ENCODE data around the gene CGB8. TPM values are rescaled to one million over a fixed set of nuclear protein-coding genes. Genes with fewer than 3 reads are reported as not detected.

CGB8 gene
- total and polyA plus RNA-seq, 2 of the 8 experiments (the other 6 are each of a cell fraction or from before 2014, with no cell fraction given), result 0.09 TPM; not detected in 1

DNA sequence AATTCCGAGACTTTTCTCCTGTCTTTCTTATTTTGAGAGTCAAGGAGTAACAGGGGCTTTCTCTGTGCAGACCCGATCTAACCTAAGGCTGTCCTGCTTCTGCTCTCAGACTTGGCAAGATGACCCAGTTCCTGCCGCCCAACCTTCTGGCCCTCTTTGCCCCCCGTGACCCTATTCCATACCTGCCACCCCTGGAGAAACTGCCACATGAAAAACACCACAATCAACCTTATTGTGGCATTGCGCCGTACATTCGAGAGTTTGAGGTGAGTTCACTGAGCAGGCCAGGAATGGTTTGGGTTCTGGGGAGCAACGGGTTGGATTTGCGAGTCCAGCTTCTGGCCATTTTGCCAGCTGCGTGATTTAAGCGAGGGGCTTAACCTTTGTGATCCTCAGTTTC is 37.4 kb upstream of the CGB8 start:
- no peak overlapping the region for H4K5ac ChIP-seq (ENCODE audit: insufficient read length, low read depth, low read length)
- H2BK120ac ChIP-seq (replicated peaks; ENCODE audit: low read depth, low read length), result no peak overlapping the region
- no peak overlapping the region for H2AK5ac ChIP-seq (ENCODE audit: low read depth, low read length)
- CTCF ChIA-PET (ENCODE audit: partially characterized antibody), result interaction anchor here (0.9 to 2.7 kb wide), 5 partner anchors 11 to 22 kb away, joined by 3 to 12 read pairs (median 3); no protein-coding TSS in a partner anchor
- no peak overlapping the region for H3K56ac ChIP-seq (replicated peaks; ENCODE audit: insufficient read length, low read depth, low read length)
- H3K4me3 ChIP-seq (ENCODE audit: extremely low read depth in 1 of 4, insufficient read depth in 2 of 4, low read depth in 3 of 4, low read length in 4 of 4), result peak overlapping the region; percentile 84 to 97 (median 90)
- POLR2A ChIA-PET (ENCODE audit: partially characterized antibody), result interaction anchor here (0.9 to 2.9 kb wide), 9 partner anchors 9 to 63 kb away, joined by 3 to 21 read pairs (median 7); no protein-coding TSS in a partner anchor
- H3K23ac ChIP-seq (ENCODE audit: insufficient read length), result no peak overlapping the region
- WGBS, 2 experiments (ENCODE audit: extremely low coverage in 1 of 2, insufficient coverage in 1 of 2, insufficient read length in 1 of 2, insufficient replicate concordance in 2 of 2, low coverage in 1 of 2, low lambda C conversion rate in 2 of 2, missing lambda C conversion rate in 1 of 2), result 83% methylated on average over 11 of the region's 11 CpGs; no CpG with 5 or more reads in 1 of the 2 experiments
- H2BK5ac ChIP-seq (ENCODE audit: low read depth, low read length), result no peak overlapping the region
- H3K27ac ChIP-seq (ENCODE audit: low read depth, low read length), result peak overlapping the region; percentile 94; the same call in 1 of the 2 replicates
- no peak overlapping the region for H2AFZ ChIP-seq (ENCODE audit: low read length)
- no peak overlapping the region for H4K8ac ChIP-seq (ENCODE audit: extremely low read depth, insufficient read depth, low read length)
- no peak overlapping the region for H3K4ac ChIP-seq (replicated peaks; ENCODE audit: insufficient read length, low read depth, low read length)
- H3K14ac ChIP-seq (ENCODE audit: insufficient read length), result no peak overlapping the region
- H3K79me1 ChIP-seq (ENCODE audit: low read depth, low read length), result peaks cover 12% of the 10 kb centered on the region
- FAIRE-seq (no peak), DNase-seq (ENCODE audit: low read depth in 1 of 2, low spot score in 2 of 2) (no peak)
- no peaks in the 10 kb centered on the region for H3K9me3 ChIP-seq (ENCODE audit: insufficient read depth in 2 of 2, low read depth in 1 of 2, low read length in 1 of 2)
- no peak overlapping the region for H3K18ac ChIP-seq (ENCODE audit: extremely low read depth, low read length)
- peaks cover 4 to 6% (median 5%) of the 10 kb centered on the region in 4 experiments for H3K4me1 ChIP-seq (replicated peaks in 1 of 4; ENCODE audit: control insufficient read depth in 3 of 4, insufficient read depth in 4 of 4, low read length in 3 of 4)
- peaks cover 14% of the 10 kb centered on the region; the same call in 1 of the 2 replicates for H3K23me2 ChIP-seq (ENCODE audit: low read depth, low read length)
- H4K91ac ChIP-seq (replicated peaks; ENCODE audit: insufficient read length, low read length), result no peak overlapping the region
- peaks cover 34 to 50% of the 10 kb centered on the region in 2 experiments for H3K79me2 ChIP-seq (ENCODE audit: control insufficient read depth in 1 of 2, insufficient read depth in 2 of 2, low read length in 2 of 2)
- peaks cover 16 to 45% (median 23%) of the 10 kb centered on the region in 4 experiments for H3K36me3 ChIP-seq (ENCODE audit: control insufficient read depth in 2 of 4, insufficient read depth in 4 of 4, low read length in 3 of 4)
- H2BK12ac ChIP-seq (ENCODE audit: low read depth, low read length), result no peak overlapping the region
- H4K20me1 ChIP-seq (replicated peaks in 1 of 2; ENCODE audit: control insufficient read depth in 1 of 2, insufficient read depth in 2 of 2, low read length in 2 of 2), result peaks cover 25 to 28% of the 10 kb centered on the region in 2 experiments
- H3K27me3 ChIP-seq (replicated peaks in 1 of 4; ENCODE audit: control insufficient read depth in 3 of 4, extremely low read depth in 1 of 4, insufficient read depth in 3 of 4, low read length in 3 of 4), result peaks cover 0 to 3% (median 0%) of the 10 kb centered on the region in 4 experiments; a peak in 1 of 7 replicates
- no peak overlapping the region for H2BK20ac ChIP-seq (ENCODE audit: low read length)
- peak overlapping the region; percentile 73 to 98 (median 96) for H3K9ac ChIP-seq (replicated peaks in 1 of 4; ENCODE audit: extremely low read depth in 1 of 4, low read depth in 3 of 4, low read length in 3 of 4)
- peak overlapping the region; percentile 82 to 88 for H3K4me2 ChIP-seq (ENCODE audit: insufficient read depth in 1 of 2, low read depth in 2 of 2, low read length in 2 of 2)
- H2BK15ac ChIP-seq (ENCODE audit: low read length), result no peak overlapping the region
- TF ChIP-seq EP300 (IDR thresholded peaks at IDR 0.05; ENCODE audit: borderline replicate concordance in 1 of 2, low read depth in 2 of 2, low read length in 2 of 2) (no peak), SP1 (IDR thresholded peaks at IDR 0.05; ENCODE audit: low read depth, low read length) (no peak), PHF8 (conservative IDR thresholded peaks at IDR 0.05; ENCODE audit: low read depth, low read length) (no peak), HDAC2 (IDR thresholded peaks at IDR 0.05; ENCODE audit: borderline replicate concordance in 1 of 2, low read depth in 2 of 2, low read length in 2 of 2) (no peak), NANOG (IDR thresholded peaks at IDR 0.05; ENCODE audit: insufficient read depth, low read depth, low read length, poor library complexity, severe bottlenecking) (no peak), TEAD4 (IDR thresholded peaks at IDR 0.05; ENCODE audit: low read depth, low read length) (no peak), BRCA1 (IDR thresholded peaks at IDR 0.05; ENCODE audit: low read depth, low read length) (no peak), KDM5A (IDR thresholded peaks at IDR 0.05; ENCODE audit: low read length) (no peak), RXRA (IDR thresholded peaks at IDR 0.05; ENCODE audit: insufficient read depth, low read depth, low read length) (no peak), SIN3A (conservative IDR thresholded peaks at IDR 0.05 in 1 of 2, IDR thresholded peaks at IDR 0.05 in 1 of 2; ENCODE audit: low read depth in 1 of 2, low read length in 2 of 2) (no peak), CREB1 (IDR thresholded peaks at IDR 0.05) (no peak)

All from H1 (cell line).